HUES6 (cell line): ENCODE data around the gene SLC35G1.
A peak's percentile ranks its signal among the peaks of the same experiment; 100 is the strongest.

ENCODE experiments used
- H3K27ac ChIP-seq: 2 replicates; pipeline ENCODE4 v1.7.0; 2013; ENCODE audit warnings: low read depth, mild to moderate bottlenecking, low read length, inconsistent platforms
- H3K27me3 ChIP-seq: 2 replicates; pipeline ENCODE4 v1.6.1; 2013; ENCODE audit warnings: low read length; ENCODE audit not compliant: control insufficient read depth, insufficient read depth
- H3K36me3 ChIP-seq: 2 replicates; pipeline ENCODE4 v1.6.1; 2013; ENCODE audit warnings: low read length; ENCODE audit not compliant: control insufficient read depth, insufficient read depth
- H3K4me1 ChIP-seq: 2 replicates; pipeline ENCODE4 v1.6.1; 2013; ENCODE audit warnings: low read length; ENCODE audit not compliant: control insufficient read depth, insufficient read depth
- H3K4me3 ChIP-seq: 2 replicates; pipeline ENCODE4 v1.5.1; 2013; ENCODE audit warnings: low read depth, low read length
- H3K9ac ChIP-seq: one replicate; pipeline ENCODE4 v1.6.1; 2013; ENCODE audit warnings: mild to moderate bottlenecking, low read length
- H3K9me3 ChIP-seq: 2 replicates; pipeline ENCODE4 v1.6.1; 2013; ENCODE audit warnings: low read depth, low read length; ENCODE audit not compliant: control insufficient read depth, insufficient read depth

The SLC35G1 gene

DNA sequence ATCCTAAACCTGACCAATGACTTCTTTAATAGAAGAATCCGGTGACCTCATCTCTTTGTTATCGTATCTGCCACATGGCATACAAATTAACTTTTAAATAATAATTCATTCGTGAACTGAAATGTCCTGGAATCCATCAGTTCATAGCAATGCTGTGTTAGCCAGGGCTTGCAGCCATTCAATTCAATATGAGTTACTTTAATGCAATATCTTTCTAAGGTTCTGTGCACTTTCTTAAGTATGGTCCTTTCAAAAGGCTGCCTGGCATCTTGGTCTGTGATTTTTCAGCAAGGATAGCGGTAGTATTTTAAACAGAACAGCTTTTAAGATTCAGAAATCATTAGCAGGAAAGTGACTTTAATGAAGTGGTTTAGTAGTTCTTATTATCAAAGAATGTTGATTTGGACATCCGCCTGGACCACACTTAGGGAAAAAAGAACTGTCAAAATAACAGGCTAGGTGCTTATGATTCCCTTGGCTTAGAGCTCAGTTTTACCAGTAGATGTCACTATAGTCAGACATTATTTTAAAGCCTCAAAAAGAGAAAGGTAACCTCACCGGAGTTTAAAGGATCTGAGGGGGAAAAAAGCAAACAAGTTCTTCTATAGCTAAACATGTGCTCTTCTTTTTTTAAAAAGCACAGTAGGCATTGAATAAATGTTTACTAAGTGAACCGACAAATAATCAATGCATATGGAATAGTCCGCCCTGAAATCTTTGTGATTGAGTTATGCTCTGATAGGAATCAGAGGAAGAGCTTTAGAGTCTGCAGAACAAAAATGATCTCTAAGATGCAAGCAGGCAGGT lies 22.7 kb downstream of the SLC35G1 start:
- Histone ChIP-seq H3K9me3 (no peaks in the 10 kb centered on the region), H3K27me3 (no peaks in the 10 kb centered on the region), H3K36me3 (no peaks in the 10 kb centered on the region), H3K4me1 (peaks cover 7% of the 10 kb centered on the region), H3K27ac (no peak overlapping the region), H3K9ac (no peak overlapping the region), H3K4me3 (peak overlapping the region; percentile 11; the same call in 1 of the 2 replicates)

DNA sequence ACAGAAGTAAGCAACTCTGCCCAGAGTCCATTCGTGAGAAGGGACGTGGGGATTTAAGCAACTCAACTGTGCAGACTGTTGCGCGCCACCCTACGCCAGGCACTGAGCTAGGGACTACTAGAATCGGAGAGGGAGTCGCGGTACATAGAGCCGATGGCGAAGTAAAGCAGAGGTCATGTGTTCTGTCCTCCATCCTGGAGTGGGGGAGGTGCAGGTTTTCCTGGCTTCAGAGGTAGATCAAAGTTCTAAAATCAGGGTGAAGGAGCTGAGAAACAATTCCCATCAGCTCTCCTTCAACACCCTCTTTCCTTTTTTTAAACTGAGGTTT lies 23.2 kb downstream of the SLC35G1 start:
- H3K4me3 ChIP-seq = peak overlapping the region; percentile 11; the same call in 1 of the 2 replicates
- H3K4me1 ChIP-seq = peaks cover 7% of the 10 kb centered on the region
- H3K36me3 ChIP-seq = no peaks in the 10 kb centered on the region
- H3K9ac ChIP-seq = no peak overlapping the region
- H3K27me3 ChIP-seq = no peaks in the 10 kb centered on the region
- H3K9me3 ChIP-seq = no peaks in the 10 kb centered on the region
- no peak overlapping the region for H3K27ac ChIP-seq

DNA sequence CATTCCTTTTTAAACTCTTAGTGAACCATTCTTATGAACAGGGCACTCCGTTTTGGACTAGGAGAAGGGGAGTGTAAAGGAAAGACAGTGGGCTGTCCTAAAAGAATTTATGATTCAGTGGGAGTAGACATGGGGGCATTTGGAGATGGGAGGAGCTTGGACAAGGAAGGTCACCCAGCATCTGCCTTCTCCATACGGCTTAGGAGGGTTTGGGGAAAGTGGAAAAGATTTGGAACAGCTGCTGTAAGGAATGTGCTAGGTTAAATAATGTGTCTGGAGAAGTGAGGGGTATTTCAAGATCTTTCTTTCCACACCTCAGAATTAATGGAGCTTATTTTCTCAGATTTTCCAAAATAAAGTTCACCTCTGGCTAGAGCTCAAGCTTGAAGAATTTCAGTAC lies 24.0 kb downstream of the SLC35G1 start:
- Histone ChIP-seq H3K27ac (no peak overlapping the region), H3K4me3 (no peak overlapping the region), H3K27me3 (no peaks in the 10 kb centered on the region)

DNA sequence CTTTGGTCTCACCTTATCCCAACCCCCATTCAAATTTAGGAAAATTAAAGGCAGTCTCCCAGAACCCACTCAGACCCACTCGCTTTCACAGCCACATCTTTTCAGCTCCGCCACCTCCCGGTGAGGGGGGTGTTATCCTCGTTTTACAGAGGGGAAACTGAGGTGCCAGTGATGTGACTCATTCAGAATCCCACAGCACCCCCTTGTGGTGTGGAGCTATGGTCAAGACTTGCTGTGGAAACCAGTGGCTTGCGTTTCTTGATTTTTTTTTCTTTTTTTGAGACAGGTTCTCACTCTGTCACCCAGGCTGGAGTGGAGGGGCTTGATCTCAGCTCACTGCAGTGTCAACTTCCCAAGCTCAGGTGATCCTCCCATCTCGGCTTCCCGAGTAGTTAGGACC lies 27.6 kb downstream of the SLC35G1 start:
- H3K27ac ChIP-seq = no peak overlapping the region
- no peaks in the 10 kb centered on the region for H3K27me3 ChIP-seq
- H3K9me3 ChIP-seq = no peaks in the 10 kb centered on the region
- no peaks in the 10 kb centered on the region for H3K36me3 ChIP-seq
- peaks cover 7% of the 10 kb centered on the region for H3K4me1 ChIP-seq
- no peak overlapping the region for H3K9ac ChIP-seq
- no peak overlapping the region for H3K4me3 ChIP-seq

More for the DNA sequence above, 24.0 kb downstream of the SLC35G1 start:
- Histone ChIP-seq H3K4me1 (peaks cover 7% of the 10 kb centered on the region), H3K36me3 (no peaks in the 10 kb centered on the region), H3K9me3 (no peaks in the 10 kb centered on the region), H3K9ac (no peak overlapping the region)

DNA sequence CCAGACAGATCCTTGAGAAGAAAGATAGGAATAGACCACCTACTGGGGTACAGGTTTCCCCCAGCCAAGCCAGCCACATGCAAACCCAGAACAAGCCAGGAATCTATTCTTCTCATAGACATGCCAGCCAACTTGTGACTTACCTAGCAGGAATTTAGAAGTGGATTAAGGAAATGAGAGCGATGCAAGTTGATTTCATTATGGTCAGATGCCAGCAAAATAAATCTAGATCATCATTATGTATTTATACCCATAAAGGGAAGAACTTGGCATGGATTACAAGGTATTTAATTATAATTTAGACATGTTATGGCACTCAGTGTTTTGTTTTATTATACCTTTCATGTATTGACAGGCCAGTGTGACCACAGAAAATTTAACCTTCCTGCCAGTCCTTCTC lies 32.8 kb downstream of the SLC35G1 start:
- H3K36me3 ChIP-seq = no peaks in the 10 kb centered on the region
- H3K27ac ChIP-seq = no peak overlapping the region
- H3K27me3 ChIP-seq = no peaks in the 10 kb centered on the region
- no peak overlapping the region for H3K9ac ChIP-seq
- H3K9me3 ChIP-seq = 0 out of 2 replicates have a peak, but pooled peaks cover 4% of the 10 kb centered on the region
- H3K4me1 ChIP-seq = no peaks in the 10 kb centered on the region
- no peak overlapping the region for H3K4me3 ChIP-seq

DNA sequence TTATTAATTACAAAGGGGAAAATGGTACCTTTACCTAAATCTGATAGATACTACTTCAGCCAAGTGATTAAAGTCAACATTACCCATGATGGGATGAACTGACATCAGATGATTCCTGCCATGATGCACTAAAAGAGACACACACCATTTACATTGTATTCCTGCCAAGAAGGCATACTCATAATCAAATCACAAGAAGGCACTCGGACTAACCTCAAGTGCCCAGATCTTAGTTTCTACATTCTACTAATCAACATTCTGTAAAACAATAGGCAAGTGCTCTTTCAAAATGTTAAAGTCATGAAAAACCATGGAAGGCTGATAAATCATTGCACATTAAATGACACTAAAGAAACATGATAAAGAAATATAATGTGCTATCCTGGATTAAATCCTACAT lies 44.4 kb downstream of the SLC35G1 start:
- Histone ChIP-seq H3K4me3 (no peak overlapping the region), H3K27ac (no peak overlapping the region), H3K36me3 (no peaks in the 10 kb centered on the region), H3K4me1 (no peaks in the 10 kb centered on the region), H3K9ac (no peak overlapping the region), H3K9me3 (no peaks in the 10 kb centered on the region), H3K27me3 (no peaks in the 10 kb centered on the region)

DNA sequence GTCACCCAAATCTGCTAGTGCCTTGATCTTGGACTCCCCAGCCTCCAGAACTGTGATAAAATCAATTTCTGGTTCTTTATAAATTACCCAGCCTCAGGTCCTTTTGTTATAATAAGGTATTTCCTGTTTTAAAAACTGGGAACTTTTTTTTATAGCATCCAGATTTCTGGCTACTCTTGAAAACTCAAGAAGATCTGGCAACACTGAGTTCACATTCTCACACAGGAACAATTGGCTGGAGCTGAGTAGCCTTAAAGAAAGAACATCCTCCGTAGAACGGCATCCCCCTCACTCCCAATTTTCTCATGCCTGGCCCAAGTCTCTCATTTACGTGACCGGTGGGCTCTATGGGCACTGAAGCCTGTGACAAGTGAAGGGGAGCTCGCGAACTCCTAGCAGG lies 47.1 kb downstream of the SLC35G1 start:
- H3K4me3 ChIP-seq = no peak overlapping the region
- no peaks in the 10 kb centered on the region for H3K4me1 ChIP-seq
- no peaks in the 10 kb centered on the region for H3K9me3 ChIP-seq
- H3K36me3 ChIP-seq = no peaks in the 10 kb centered on the region
- no peaks in the 10 kb centered on the region for H3K27me3 ChIP-seq
- no peak overlapping the region for H3K9ac ChIP-seq
- H3K27ac ChIP-seq = no peak overlapping the region

DNA sequence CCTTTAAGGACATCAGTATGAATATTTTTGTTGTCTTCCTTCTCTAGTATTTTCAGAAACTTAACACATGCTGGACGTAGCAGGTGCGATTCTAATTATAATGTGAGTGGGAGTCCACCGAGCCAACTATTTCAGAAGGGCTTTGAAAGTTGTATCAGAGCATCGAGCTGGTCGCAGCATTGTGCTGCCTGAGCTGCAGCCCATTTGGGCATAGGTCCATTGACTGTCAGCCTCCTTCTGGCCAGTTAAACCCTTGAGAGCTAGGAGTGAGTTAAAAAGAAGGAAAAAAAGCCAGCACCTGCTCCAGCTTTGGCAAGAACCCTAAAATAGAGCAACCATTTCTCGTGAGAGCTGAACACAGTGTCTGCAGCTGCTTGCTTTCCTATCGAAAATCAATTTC lies 47.8 kb downstream of the SLC35G1 start:
- no peak overlapping the region for H3K27ac ChIP-seq
- H3K4me3 ChIP-seq = no peak overlapping the region
- no peaks in the 10 kb centered on the region for H3K36me3 ChIP-seq
- no peaks in the 10 kb centered on the region for H3K4me1 ChIP-seq
- no peaks in the 10 kb centered on the region for H3K27me3 ChIP-seq
- no peak overlapping the region for H3K9ac ChIP-seq
- H3K9me3 ChIP-seq = no peaks in the 10 kb centered on the region

DNA sequence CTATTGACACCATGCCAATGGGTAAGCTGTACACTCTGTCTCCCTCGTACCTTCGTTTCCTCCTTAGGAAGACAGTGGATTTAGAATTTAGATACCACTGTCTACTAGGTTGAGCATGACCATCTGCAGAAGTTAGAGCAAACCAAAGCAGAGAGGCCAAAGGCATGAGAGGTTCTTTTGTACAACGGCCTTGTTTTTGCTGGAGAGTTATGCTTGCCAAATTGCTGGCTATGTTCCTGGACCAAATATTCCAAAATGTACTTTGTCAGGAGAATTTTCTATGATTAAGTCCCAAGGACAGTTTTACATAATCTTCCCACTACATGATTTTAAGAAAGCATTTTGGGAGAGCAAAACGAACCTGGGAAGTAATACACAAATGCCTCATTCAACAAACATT lies 52.0 kb downstream of the SLC35G1 start:
- Histone ChIP-seq H3K36me3 (no peaks in the 10 kb centered on the region), H3K9ac (no peak overlapping the region), H3K4me3 (no peak overlapping the region), H3K4me1 (no peaks in the 10 kb centered on the region), H3K9me3 (no peaks in the 10 kb centered on the region), H3K27ac (no peak overlapping the region), H3K27me3 (no peaks in the 10 kb centered on the region)

DNA sequence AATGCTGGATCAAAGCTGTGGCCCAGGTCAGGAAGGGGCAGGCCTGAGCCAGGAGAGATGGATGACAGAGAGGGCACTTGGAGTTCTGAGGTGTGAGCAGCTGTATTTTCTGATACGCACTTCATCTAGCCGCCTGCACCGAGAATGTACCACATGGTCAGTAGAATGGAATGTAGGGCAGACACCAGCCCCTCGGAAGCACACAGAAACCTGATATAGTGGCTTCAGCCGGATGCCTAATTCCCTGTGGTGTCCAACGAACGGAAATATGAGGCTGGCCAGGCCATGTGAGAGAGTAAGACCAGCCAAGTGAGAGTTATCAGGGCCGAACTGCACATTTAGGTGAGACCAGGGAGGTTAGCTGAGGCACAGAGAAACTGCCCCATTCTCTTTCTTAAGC lies 53.3 kb downstream of the SLC35G1 start:
- Histone ChIP-seq H3K9me3 (no peaks in the 10 kb centered on the region), H3K9ac (no peak overlapping the region), H3K4me1 (no peaks in the 10 kb centered on the region), H3K36me3 (no peaks in the 10 kb centered on the region), H3K4me3 (no peak overlapping the region), H3K27ac (no peak overlapping the region), H3K27me3 (no peaks in the 10 kb centered on the region)

DNA sequence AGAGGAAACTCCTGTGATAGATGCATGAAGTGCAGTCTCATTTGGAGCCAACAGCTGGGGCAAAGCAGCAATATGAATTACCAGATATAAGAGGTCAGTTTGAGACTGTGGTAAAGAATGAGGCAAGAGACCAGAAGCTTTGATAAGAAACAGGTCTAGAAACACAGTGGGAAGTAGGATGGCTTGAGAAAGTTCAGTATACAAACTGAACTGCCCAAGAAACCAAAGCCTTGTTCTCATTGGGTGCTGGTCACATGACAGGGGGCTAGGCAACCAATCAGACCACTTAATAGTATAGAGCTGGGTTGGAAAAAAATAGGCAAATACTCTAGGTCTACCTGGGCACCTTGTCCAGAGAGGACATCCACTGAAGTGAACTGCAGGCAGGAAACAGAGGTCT lies 53.7 kb downstream of the SLC35G1 start:
- Histone ChIP-seq H3K27ac (no peak overlapping the region), H3K27me3 (no peaks in the 10 kb centered on the region), H3K4me1 (no peaks in the 10 kb centered on the region), H3K36me3 (no peaks in the 10 kb centered on the region), H3K9ac (no peak overlapping the region), H3K4me3 (no peak overlapping the region), H3K9me3 (no peaks in the 10 kb centered on the region)
